NCI-H446 treated with DMSO at 0.1 percent for 48 hours (cell line): Measurements from ENCODE around the gene ACO2.
A peak's percentile ranks its signal among the peaks of the same experiment; 100 is the strongest.
"Not testable (repeated sequence)": the region's sequence is repeated elsewhere in the genome, so short reads cannot be mapped to it uniquely, and the experiment has no call there.

Experiments
- DNase-seq: peaks from one replicate; lab custom pipeline; 2025; lab: John Stamatoyannopoulos, UW

ACO2 gene

DNA sequence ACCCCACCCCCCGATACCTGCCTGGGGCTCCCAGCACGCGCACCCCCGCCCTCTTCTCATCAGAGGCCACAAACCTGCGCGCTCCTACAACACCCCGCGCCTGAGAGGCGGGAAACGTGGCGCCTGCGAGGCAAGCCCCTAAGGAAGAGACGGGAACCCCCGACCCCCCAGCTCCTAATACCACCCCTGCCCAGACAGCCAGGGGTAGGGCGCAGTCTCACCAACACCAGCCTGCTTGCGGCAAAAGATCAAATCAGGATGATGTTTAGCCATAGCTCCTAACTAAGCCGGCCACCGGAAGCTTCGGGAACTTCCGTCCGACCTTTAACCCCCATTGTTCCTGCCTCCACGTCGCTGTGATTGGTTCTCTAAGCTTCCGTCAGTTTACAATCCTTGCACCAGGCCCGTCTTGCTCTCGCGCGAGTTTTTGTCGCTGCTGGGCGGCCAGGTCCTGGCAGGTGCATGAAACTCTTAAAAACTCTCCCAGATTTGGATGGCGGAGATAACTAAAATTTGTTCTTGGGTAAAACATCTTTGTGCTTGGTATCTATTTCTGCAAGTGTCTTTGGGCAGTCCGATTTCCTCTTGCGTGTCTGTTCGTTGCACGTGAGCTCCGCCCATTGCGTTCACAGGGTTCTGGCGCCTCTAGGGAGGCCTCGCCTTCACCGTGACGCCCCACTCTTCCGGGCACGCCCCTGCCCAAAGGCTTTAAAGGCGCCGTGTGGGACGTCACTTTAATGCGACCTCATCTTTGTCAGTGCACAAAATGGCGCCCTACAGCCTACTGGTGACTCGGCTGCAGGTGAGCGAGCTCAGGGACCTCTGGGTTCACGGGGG lies at the start of gene ACO2, which contains the start of gene PHF5A:
ACO2 (plus strand) TSS at position 737 of the 837 bp plus-strand sequence; CDS start at position 767, 30 bp downstream.
PHF5A (minus strand) TSS at position 312 of the 837 bp plus-strand sequence; CDS start at position 273, 39 bp downstream.
- DNase-seq: peak; percentile 96

DNA sequence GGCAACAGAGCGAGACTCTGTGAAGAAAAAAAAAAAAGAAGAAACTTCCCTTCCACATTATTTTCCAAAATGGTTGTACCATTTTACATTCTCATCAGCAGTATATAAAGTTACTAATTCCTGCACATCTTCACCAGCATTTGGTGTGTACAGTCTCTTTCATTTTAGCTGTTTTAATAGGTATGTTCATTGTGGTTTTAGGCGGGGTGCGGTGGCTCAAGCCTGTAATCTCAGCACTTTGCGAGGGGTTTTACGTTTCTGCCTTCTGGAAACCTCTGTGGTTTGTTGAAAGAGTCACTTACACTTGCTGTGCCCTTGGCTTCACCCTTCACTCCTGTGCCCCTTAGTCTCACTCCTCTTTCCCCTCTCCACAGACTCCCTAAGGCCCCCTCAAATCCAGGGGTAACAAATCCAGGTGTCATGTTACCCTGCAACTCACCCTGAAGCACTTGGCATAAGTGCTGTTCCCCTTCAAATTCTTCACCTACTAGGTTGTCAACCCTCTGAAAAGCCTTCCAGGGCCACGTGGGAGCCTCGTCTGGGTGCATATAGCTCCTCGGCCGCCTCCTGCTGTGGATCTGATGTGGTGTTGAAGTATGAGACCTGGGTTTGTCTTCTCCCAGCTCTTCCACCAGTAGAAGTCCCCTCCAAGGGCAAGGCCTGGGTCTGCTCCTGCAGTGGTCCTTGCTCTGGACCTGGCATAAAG lies 43.1 kb upstream of the ACO2 start:
- DNase-seq: no peak

DNA sequence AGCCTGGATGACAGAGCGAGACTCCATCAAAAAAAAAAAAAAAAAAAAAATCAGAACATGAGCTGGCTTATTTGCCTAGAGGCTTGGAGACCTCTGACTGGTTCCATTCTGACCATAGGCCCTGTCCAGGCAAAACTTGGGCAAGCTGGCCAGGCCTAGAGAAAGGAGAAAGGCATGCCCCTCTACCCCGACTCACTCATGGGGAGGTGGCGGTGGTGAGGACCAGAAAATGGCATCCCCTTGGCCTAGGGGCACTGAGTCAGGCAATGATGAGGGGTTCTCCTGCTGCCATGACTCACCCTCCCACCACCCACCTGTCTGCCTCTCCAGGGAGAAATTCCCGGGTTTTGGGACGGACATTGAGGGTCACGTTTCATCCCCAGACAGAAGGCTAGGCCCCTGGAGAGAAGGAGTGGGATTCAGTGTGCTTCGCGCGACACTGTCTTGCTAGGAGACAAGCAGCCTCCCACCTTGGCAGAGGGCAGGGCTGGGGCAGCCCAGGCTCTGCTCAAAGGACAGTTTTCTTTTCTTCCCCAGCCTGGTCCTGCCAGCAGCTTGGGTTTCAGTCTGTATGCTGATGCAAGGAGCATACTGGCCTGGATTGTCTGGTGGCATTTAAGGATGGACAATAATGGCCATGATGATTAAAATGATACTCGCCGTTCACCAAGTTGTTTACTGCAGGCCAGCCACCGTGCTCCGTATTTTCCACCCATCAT lies 39.5 kb upstream of the ACO2 start:
- DNase-seq: no peak

GRCh38 chr22:41429951-41430332 lies 39.0 kb upstream of the ACO2 start:
- no peak for DNase-seq

- DNase-seq: no peak
Observed at GRCh38 chr22:41431656-41432055, 37.3 kb upstream of the ACO2 start.

DNA sequence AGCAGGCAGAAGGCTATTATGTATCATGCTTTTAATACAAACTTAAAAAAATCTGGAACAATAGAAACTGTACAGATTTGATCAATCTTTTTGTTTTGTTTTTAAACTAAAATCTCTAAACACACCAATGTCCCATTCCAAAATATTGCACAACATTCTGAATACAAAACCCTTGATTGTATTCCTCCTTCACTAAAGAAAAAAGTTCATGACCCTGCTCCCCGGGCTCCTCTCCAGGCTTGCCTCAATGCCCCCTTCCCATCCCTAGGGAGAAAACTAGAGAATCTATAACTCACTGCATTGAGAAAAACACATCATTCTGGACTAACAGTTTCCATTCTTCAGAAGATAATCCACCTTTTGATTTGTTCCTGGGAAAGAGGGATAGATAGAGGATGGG lies 35.4 kb upstream of the ACO2 start:
- DNase-seq: not testable (repeated sequence)

DNA sequence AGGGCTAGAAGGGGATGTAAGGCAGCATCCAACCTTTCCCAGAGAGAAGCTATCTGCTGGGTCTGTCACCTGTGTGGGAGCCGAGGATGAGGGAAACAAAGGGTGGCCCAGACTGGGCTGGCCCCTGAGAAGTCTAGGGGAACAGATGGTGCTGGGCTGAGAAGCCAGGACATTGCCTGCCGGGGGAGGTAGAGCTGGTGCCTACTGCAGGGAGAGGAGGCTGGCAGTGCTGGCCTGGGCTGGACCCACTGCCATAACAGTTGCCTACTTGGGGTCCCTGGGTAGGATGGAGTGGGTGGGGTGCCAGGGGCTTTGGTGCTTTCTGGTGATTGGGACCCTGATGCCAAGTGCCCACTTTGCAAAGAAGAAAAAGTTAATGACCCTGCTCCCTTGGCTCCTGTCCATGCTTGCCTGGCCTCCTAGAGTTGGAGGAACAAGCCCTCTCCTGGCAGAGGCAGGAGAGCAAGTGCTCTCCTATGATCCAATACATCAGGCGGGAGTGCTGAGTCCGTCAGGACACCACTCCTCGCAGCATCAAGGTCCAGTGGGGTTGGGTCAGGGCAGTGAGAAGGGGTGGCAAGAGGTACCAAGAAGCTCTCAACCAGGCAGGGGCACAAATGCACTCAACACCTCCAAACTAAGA lies 34.4 kb upstream of the ACO2 start:
- not testable (repeated sequence) for DNase-seq

GRCh38 chr22:41435560-41435959 lies 33.4 kb upstream of the ACO2 start:
- no peak for DNase-seq

DNA sequence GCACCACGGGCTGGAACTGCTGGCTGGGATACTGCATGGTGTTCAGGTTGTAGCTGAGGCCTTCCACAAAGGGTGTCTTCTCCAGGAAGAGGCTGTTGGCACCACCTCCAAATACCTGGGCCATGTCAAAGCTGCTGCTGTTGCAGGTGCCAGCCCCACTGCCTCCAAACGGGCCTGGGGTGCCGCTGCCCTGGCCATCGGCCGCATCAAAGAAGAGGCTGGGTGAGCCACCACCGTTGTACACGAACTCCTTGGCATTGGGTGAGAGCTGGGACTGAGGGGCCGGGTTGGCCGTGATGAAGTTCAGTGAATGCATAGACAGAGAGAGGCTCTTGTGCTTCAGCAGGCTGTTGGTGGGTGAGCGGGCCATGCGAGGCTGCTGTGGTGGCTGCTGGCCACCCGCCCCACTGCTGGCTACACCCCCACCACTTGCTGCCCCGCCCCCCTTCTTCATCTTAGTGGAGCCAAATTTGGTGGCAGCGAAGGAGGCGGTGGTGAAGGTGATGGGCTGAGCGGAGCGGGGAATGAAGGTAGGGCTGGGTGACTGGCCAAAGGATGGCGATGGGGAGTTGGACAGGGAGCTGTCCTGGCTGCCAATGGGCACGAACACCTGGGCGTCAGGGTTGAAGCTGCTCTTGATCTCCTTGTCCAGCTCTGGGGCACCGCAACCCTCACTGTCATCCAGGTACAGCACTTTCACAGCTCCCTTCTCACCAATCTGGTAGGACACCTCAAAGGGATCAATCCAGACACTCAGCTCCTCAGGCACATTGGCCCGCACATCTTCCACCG lies 32.4 kb upstream of the ACO2 start:
- no peak for DNase-seq

- DNase-seq: no peak
Observed at GRCh38 chr22:41437198-41437597, 31.7 kb upstream of the ACO2 start.

DNA sequence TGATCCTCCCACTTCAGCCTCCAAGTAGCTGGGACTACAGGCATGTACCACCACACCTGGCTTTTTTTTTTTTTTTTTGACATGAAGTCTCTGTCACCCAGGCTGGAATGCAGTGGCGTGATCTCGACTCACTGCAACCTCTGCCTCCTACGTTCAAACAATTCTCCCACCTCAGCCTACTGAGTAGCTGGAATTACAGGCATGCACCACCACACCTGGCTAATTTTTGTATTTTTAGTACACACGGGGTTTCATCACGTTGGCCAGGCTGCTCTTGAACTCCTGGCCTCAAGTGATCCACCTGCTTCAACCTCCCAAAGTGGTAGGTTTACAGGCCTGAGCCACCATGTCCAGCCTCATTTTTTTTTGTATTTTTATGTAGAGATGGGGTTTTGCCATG lies 28.4 kb upstream of the ACO2 start:
- not testable (repeated sequence) for DNase-seq

DNA sequence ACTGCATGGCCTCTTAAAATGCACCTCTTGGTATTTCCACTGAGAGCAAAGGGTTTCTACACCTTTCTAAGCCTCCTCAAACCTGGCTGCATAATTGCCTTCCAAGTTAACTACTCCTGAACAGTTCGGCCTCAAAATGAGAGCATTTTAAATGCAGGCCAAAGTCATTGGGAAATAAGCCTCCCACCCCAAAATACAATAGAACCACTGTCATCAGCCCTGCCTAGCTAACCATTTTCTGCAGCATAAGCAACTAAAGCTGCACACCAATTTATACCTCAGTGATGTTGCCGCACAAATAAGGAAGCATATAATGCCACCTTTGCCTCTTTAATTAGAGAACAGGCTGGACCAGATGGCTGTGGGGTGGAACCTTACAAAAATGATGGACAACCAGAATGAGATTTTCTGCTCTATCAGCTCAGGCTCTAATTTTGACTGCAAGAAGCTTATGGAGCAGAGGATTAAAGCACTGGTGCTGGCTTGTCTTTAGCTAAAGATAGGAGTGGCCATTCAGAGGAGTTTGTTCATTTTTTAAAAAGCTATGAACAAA lies 26.6 kb upstream of the ACO2 start:
- DNase-seq: no peak

GRCh38 chr22:41444360-41445128 lies 24.4 kb upstream of the ACO2 start:
- DNase-seq: peak; percentile 97

GRCh38 chr22:41445129-41446056 lies 23.5 kb upstream of the ACO2 start:
- no peak for DNase-seq

DNA sequence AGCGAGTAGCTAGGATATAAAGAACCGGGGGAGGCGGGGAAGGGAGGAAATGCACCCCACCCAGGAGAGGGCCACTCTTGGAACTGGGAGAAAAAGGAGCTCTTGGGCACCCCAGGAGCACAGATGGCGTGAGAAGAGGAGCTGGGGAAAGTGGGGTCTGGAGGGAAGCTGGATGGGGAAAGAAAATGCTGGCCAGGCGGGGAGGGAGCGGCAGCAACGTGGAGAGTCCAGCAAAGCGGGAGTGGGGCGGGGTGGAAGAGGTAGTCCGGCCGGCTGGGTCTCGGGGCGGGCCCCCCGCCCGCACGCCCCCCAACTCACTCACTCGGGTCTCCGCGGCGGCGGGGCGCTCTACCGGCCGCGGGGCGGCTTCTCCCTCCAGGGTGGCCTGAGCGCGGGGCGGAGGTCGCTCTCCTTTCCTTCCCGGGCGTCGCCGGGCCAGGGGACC lies 22.8 kb upstream of the ACO2 start:
- DNase-seq: no peak

GRCh38 chr22:41446639-41447434 lies 22.1 kb upstream of the ACO2 start, which contains the start of gene TOB2:
Gene TOB2 (minus strand): TSS chr22:41446801. CDS start chr22:41437345, 9,456 bp downstream.
- DNase-seq: peak; percentile 84

- DNase-seq: peak; percentile 61
Observed at GRCh38 chr22:41447435-41448188, 21.3 kb upstream of the ACO2 start.
